BE2C (cell line): ENCODE measurements around the gene LYRM2.

ENCODE experiments used
- DNase-seq: peaks from one replicate; pipeline ENCODE4 v3.0.0-alpha.2; 2020
- H3K27me3 ChIP-seq: fragments of 250-450 bp; sonication (Bioruptor Pico); 2 replicates; pipeline ENCODE4 v1.5.1; 2020; ENCODE audit warnings: mild to moderate bottlenecking
- H3K36me3 ChIP-seq: fragments of 250-450 bp; sonication (Bioruptor Pico); 2 replicates; pipeline ENCODE4 v1.5.1; 2020; ENCODE audit warnings: mild to moderate bottlenecking
- H3K4me1 ChIP-seq: fragments of 250-450 bp; sonication (Bioruptor Pico); 2 replicates; pipeline ENCODE4 v1.5.1; 2020
- H3K4me3 ChIP-seq: 2 replicates; pipeline ENCODE4 v1.5.1; 2011; ENCODE audit warnings: low read depth, low read length
- H3K9me3 ChIP-seq: fragments of 250-450 bp; sonication (Bioruptor Pico); 2 replicates; pipeline ENCODE4 v1.5.1; 2020
- TF ChIP-seq, protein P1 (sequence below): IDR thresholded peaks from 2 replicates; pipeline ENCODE4 v1.5.1; 2012; ENCODE audit warnings: mild to moderate bottlenecking, low read depth, low read length

LYRM2 gene

DNA sequence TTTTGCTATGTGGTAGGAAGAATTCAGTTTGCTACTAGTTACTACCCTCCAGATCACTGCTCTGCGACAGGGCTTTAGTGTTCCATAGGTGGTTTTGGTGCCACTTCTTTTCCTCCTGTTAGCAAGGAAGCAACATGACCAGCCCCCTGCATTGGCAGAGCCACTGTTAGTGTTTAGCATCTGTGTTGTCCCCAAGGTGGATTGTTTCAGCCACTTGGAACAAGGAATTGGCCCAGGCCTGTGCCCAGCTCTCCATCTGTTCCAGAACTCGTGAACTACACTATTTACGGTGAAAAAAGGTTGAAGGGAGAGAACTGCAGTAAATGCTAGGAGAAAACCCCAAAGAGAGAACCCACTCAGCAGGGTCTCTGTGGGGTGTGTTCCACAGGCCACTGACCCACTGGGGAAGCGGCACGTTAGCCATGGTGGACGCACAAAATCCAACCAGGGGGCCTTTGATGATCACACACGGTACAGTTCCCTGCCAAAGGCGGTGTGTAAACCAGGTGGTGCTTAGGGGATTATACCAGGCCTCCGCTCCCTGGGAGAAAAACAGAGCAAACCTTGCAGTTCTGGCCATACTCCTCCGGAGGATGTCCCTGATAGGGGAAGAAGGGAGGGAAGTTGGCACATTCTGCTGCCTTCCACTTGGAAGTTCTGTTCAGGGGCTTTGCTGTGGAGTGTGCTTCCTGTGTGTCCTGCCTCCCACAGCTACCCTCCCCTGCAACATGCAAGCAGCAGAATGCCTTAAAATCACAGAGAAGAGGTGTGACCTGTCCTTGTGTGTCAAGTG lies 72.3 kb downstream of the LYRM2 start:
- TF ChIP-seq, protein P1, sequence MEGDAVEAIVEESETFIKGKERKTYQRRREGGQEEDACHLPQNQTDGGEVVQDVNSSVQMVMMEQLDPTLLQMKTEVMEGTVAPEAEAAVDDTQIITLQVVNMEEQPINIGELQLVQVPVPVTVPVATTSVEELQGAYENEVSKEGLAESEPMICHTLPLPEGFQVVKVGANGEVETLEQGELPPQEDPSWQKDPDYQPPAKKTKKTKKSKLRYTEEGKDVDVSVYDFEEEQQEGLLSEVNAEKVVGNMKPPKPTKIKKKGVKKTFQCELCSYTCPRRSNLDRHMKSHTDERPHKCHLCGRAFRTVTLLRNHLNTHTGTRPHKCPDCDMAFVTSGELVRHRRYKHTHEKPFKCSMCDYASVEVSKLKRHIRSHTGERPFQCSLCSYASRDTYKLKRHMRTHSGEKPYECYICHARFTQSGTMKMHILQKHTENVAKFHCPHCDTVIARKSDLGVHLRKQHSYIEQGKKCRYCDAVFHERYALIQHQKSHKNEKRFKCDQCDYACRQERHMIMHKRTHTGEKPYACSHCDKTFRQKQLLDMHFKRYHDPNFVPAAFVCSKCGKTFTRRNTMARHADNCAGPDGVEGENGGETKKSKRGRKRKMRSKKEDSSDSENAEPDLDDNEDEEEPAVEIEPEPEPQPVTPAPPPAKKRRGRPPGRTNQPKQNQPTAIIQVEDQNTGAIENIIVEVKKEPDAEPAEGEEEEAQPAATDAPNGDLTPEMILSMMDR: no peak
- Histone ChIP-seq H3K4me3 (no peak overlapping the region), H3K9me3 (no peaks in the 10 kb centered on the region), H3K36me3 (no peaks in the 10 kb centered on the region), H3K4me1 (no peaks in the 10 kb centered on the region), H3K27me3 (no peaks in the 10 kb centered on the region; the same call in 1 of the 2 replicates)
- DNase-seq: no peak

DNA sequence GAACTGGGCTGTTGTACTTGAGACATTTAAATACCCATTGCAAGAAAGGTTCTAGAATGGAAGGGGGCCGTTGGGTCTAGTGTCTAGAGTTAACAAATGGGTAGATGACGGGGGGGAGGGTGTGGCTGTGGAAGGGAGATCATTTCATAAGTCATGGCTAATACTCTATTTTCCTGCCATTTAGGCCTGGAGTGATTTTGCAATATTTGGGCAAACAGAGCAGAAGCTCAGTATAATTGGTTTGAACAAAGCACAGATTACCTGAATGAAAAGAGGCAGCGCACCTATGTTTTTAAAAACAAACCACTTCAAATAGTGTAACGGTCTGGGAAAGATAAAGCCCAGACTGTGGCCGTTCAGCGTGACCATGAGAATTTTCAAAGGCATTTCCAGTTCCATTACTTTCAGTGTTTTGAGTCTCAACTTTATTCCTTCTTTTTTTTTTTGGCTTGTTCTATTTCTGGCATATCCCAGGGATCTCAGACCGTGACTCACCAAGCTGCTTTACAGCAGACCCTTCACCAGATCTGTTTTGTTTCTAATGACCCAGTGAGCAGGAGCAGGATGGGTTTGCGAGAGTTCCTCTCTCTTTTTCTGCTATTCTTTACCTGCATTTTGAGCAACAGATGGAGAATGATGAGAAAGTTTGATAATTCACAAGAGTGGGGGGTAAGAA lies 73.7 kb downstream of the LYRM2 start:
- peaks cover 9% of the 10 kb centered on the region for H3K27me3 ChIP-seq
- no peaks in the 10 kb centered on the region for H3K4me1 ChIP-seq
- H3K4me3 ChIP-seq: no peak overlapping the region
- DNase-seq: no peak
- H3K36me3 ChIP-seq: no peaks in the 10 kb centered on the region
- TF ChIP-seq, protein P1: no peak
- no peaks in the 10 kb centered on the region for H3K9me3 ChIP-seq

DNA sequence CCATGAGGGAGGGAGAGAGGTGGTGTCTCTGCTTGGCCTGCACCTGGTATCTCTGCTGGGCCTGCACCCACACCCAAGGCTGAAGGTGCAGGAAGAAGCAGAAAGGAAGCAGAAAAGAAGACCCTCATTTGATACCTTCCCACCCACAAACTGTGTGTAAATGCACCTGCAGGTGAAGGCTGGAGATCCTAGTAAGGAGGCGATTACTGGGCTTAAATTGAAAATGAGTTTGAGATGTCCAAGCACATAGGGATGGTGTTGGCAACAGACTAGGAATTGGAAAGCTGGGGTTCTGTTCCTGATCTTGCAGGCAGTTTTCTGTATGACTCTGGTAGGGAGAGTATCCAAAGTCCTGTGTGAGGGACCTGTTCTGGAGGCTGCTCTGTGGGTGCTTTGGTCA lies 74.7 kb downstream of the LYRM2 start:
- H3K27me3 ChIP-seq: peaks cover 9% of the 10 kb centered on the region
- no peaks in the 10 kb centered on the region for H3K36me3 ChIP-seq
- H3K9me3 ChIP-seq: no peaks in the 10 kb centered on the region
- no peak for DNase-seq
- no peaks in the 10 kb centered on the region for H3K4me1 ChIP-seq
- H3K4me3 ChIP-seq: no peak overlapping the region
- TF ChIP-seq, protein P1: no peak

DNA sequence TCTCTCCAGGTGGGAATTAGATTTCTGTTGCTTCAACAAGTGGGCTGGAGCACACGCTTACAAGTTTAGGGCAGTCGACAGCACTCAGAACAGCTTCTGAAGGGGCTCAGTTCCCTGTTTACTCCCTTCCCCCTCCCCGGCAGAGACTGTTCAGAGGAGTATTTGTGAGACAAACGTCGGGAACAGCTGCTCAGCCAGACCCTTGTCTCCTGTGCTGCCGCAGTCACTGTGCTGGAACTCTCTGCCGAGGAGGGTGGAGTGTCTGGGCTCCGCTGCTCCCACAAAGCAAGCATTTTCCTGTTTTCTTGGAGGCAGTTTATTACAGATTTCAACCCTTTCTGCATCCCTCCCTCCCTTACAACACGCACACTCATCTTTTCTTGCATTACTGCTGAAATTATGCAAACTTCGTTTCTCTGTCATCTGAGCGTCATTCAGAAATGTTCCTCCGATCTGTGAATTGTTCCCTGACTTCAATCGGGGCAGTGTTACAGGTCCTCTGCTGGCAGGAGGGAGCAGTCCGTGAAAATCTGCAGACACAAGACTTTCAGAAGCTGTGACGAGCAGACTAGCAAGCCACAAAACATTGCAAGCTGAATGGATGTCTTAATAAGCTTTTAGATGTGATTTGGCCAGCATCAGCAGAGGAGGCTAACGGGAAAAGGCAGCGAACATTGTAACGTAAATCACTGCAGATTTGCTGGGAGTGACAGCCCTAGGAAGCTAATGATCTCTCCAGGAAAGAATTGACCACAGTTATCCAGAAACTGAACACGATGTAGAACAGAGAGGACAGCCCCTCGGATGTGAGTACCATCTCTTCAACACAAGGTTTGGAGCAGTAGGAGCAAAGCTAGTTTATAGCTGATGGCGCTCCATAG lies 76.2 kb downstream of the LYRM2 start:
- DNase-seq: no peak
- H3K27me3 ChIP-seq: peaks cover 9% of the 10 kb centered on the region
- TF ChIP-seq, protein P1: peak; percentile 11; the same call in 1 of the 2 replicates
- H3K9me3 ChIP-seq: no peaks in the 10 kb centered on the region
- H3K4me1 ChIP-seq: no peaks in the 10 kb centered on the region
- no peaks in the 10 kb centered on the region for H3K36me3 ChIP-seq
- H3K4me3 ChIP-seq: peak overlapping the region; percentile 39

DNA sequence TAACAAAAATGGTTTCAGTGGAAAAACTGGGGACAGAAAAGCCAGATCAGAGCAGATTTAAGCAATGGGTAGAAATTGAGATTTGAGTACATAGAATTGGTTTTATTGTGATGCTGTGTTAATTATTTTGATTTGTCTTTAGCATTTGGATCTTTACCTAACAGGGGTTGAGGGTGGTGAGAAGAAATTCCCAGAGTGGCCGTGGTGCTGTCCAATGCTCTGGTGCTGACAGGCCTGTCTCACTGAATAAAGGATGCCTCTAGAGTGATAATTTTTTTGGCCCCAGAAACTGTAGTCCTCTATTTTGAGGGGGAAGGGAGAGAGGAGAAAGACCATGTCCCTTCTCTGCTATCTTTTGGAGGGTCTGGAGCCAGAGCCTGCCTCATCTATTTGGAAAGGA lies 79.1 kb downstream of the LYRM2 start:
- Histone ChIP-seq H3K4me1 (no peaks in the 10 kb centered on the region), H3K36me3 (no peaks in the 10 kb centered on the region), H3K9me3 (no peaks in the 10 kb centered on the region), H3K4me3 (no peak overlapping the region), H3K27me3 (peaks cover 9% of the 10 kb centered on the region)
- DNase-seq: no peak
- TF ChIP-seq, protein P1: no peak
